ENCODE measurements around the gene FAM124A.
"Not testable (repeated sequence)": the region's sequence is repeated elsewhere in the genome, so short reads cannot be mapped to it uniquely, and the experiment has no call there.

FAM124A gene

GRCh38 chr13:51271528-51272085 is 49.4 kb downstream of the FAM124A start:
- DNase-seq = no peak

- DNase-seq = no peak
Observed at GRCh38 chr13:51275101-51275500, 52.9 kb downstream of the FAM124A start.

GRCh38 chr13:51276636-51277035 is 54.4 kb downstream of the FAM124A start:
- DNase-seq = no peak

GRCh38 chr13:51277928-51278327 is 55.7 kb downstream of the FAM124A start:
- no peak for DNase-seq

GRCh38 chr13:51278426-51279130 is 56.4 kb downstream of the FAM124A start:
- DNase-seq = no peak

GRCh38 chr13:51280379-51280940 is 58.3 kb downstream of the FAM124A start:
- DNase-seq = no peak

- DNase-seq = peak; percentile 2
Observed at GRCh38 chr13:51282322-51282721, 60.1 kb downstream of the FAM124A start.

- DNase-seq = not testable (repeated sequence)
Observed at GRCh38 chr13:51282923-51283322, 60.7 kb downstream of the FAM124A start.

- no peak for DNase-seq
Observed at GRCh38 chr13:51283371-51283770, 61.2 kb downstream of the FAM124A start.

- DNase-seq = no peak
Observed at GRCh38 chr13:51284339-51284738, 62.1 kb downstream of the FAM124A start.

GRCh38 chr13:51286135-51287002 is 64.2 kb downstream of the FAM124A start:
- peak; percentile 32 for DNase-seq

- DNase-seq = no peak
Observed at GRCh38 chr13:51287758-51288157, 65.6 kb downstream of the FAM124A start.

- not testable (repeated sequence) for DNase-seq
Observed at GRCh38 chr13:51288254-51288653, 66.1 kb downstream of the FAM124A start.

GRCh38 chr13:51291341-51291740 is 69.1 kb downstream of the FAM124A start:
- no peak for DNase-seq

- DNase-seq = no peak
Observed at GRCh38 chr13:51292000-51292565, 69.9 kb downstream of the FAM124A start.

- no peak for DNase-seq
Observed at GRCh38 chr13:51297556-51297955, 75.4 kb downstream of the FAM124A start.

- no peak for DNase-seq
Observed at GRCh38 chr13:51298812-51299211, 76.6 kb downstream of the FAM124A start.

GRCh38 chr13:51303063-51303552 is 80.9 kb downstream of the FAM124A start:
- no peak for DNase-seq

- DNase-seq = no peak
Observed at GRCh38 chr13:51303882-51304281, 81.7 kb downstream of the FAM124A start.

- DNase-seq = no peak
Observed at GRCh38 chr13:51305271-51305967, 83.2 kb downstream of the FAM124A start.

- DNase-seq = no peak
Observed at GRCh38 chr13:51308781-51309180, 86.6 kb downstream of the FAM124A start.

GRCh38 chr13:51311231-51311630 is 89.0 kb downstream of the FAM124A start:
- no peak for DNase-seq
